Measurements from ENCODE around the gene TMEM95.
A peak's percentile ranks its signal among the peaks of the same experiment; 100 is the strongest.

TMEM95 gene

DNA sequence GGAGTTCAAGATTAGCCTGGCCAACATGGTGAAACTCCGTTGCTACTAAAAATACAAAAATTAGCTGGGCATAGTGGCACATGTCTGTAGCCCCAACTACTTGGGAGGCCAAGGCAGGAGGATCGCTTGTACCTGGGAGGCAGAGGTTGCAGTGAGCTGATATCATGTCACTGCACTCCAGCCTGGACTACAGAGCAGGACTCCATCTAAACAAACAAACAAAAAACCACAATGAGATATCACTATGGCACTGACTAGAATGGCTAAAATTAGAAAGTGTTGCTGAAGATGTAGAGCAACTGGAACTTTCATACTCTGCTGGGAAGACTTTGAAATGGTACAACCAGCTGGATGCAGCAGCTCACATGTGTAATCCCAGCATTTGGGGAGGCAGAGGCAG, 19.4 kb downstream of the TMEM95 start:
- DNase-seq (ENCODE audit: low read depth in 2 of 2), result no peak

- DNase-seq (ENCODE audit: low read depth in 2 of 2), result no peak
Measured at GRCh38 chr17:7379134-7379533, 24.2 kb downstream of the TMEM95 start.

GRCh38 chr17:7380321-7380720, 25.4 kb downstream of the TMEM95 start:
- DNase-seq (ENCODE audit: low read depth in 2 of 2), result no peak

DNA sequence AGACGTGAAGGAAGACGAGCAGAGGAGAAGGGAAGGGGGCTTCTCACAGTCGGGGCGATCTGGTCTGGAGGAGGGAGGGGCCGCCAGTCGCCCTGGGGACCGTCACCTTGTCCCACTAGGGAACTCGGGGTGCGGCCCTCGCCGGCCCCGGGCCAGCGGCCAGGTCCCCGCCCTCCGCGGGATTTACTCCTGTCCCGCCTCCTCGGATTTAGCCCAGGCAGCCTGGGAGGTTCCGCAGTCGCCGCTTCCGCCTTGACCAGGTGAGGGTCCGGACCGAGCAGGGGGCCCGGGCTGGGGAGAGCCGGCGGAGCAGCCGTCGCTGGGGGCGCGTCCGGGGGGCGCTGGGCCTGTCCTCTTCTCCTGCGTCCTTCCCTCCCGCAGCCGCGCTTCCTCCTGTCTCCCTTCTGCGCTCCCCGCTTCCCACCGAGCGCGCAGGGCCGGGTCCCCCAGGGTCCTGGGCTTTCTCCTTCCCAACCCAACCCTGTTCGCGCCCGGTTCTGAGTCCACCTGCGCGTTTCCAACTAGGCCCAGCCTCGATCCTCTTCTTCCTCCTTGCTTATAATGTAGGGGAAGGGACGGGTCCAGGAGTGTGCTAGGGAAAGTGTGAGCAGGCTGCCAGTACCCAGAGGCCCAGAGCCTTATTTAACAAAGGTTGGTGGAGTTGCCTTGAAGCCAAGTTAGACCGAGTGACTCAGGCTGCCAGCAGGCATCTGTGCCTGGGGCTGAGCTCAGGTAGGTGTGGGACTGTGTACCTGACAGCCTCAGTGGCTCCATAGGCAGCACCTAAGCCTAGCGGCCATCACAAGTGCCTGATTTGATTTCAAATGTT, 26.1 kb downstream of the TMEM95 start, which contains the start of gene TNK1:
Gene TNK1, plus strand, starts transcription at position 235 of the 829 bp plus-strand sequence. CDS start 1,838 bp downstream, outside the sequence.
- no peak for DNase-seq (ENCODE audit: low read depth in 2 of 2)

GRCh38 chr17:7382901-7383300, 27.9 kb downstream of the TMEM95 start:
- DNase-seq (ENCODE audit: low read depth in 2 of 2), result no peak

GRCh38 chr17:7383371-7383741, 28.4 kb downstream of the TMEM95 start:
- DNase-seq (ENCODE audit: low read depth in 2 of 2), result no peak

- peak; percentile 55 to 74 for DNase-seq (ENCODE audit: low read depth in 2 of 2)
Measured at GRCh38 chr17:7383742-7384488, 29.0 kb downstream of the TMEM95 start.

DNA sequence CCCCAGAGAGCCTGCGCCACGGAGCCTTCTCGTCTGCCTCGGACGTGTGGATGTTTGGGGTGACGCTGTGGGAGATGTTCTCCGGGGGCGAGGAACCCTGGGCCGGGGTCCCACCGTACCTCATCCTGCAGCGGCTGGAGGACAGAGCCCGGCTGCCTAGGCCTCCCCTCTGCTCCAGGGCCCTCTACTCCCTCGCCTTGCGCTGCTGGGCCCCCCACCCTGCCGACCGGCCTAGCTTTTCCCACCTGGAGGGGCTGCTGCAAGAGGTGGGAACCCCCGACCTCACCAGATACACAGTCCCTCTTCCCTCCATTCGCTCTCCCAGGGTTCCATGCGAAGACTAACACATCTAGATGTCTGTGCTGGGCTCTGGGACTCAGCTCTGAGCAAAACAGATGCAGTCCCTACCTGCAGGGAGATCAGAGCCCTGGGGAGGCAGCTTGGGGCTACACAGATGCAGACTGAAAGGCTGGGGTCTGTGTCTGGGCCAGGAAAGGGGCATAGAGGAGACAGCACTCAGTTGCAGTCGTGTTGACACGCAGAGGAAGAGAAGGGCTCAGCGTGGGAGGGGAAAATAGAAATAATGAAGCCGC, 29.6 kb downstream of the TMEM95 start:
- no peak for DNase-seq (ENCODE audit: low read depth in 2 of 2)

DNA sequence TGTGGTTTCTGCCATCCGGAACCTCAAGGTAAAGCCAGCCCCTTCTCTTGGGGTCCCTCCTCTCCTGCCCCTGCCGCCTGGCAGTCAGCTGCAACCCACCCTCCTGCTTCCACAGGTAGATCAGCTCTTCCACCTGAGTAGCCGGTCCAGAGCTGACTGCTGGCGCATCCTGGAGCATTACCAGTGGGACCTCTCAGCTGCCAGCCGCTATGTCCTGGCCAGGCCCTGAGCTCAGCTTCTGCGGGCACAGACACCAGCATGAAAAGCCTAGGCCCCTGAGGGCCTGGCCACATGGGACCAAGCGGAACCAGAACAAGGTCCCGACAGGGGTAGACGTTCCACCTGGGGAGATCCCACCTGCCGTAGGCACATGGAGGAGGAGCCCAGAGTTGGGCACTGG, 33.9 kb downstream of the TMEM95 start:
- no peak for DNase-seq (ENCODE audit: low read depth in 2 of 2)

DNA sequence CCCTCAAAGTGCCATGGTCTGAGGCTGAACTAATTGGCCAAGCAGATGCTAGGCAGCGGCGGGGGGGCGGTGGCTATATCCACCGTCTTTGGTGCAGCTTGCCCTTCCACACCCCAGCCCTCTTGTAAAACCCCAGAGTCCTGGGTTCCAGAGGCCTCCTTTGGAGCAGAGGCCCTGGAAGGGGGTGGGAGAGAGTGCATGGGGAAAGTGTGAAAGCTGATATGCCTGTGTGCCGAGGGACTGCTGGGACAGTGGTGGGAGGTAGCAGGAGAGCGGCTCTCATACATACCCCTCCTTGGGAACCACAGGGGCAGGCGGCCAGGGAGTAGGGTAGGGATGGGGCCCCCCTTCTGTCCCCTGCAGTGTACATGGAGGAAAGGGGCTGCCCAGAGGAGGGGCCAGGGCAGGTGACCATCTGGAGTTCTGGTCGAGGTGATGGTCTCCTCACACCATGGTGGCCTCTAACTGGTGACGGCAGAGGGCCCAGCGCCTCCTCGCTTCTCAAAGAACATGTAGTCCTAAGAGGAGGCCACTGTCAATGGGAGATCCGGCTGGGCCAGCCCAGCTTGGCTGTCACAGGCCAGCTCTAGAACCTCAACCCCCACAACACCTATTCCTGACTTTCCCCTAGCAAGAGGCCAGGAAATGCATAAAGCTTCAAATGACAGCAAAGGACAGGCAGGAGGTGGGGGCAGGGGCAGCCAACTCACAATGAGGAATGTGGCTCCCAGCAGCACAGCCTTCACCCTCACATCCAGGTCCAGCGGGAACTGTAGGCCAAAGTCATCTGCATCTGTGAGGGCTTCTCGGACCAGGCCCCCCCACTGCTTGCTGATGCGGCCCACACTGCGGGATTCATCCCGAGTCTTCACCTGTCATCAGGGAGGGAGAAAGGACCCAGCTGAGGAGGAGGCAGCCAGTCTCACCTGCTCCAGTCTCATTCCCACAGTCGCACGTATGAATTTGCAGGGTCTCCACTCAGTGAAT, 35.3 kb downstream of the TMEM95 start:
- no peak for DNase-seq (ENCODE audit: low read depth in 2 of 2)

DNA sequence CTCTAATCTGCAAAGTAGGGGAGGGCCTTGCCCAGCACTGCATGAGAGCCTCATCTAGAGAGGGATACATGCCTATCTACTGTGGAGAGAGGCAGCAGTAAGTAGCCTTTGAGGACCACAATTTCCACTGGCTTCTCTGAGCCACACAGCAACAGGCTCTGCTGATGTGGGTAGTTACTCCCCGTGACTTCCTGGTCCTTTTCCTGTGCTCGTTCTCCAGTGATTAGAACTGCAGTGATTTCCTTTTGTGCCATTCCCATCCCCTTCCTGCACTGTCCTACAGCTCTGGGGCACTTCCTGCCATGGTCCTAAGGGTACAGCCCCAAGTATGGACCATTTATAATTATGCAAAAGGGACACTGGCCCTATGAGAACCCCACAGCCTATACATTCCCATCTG, 36.4 kb downstream of the TMEM95 start:
- DNase-seq (ENCODE audit: low read depth in 2 of 2), result no peak

GRCh38 chr17:7392696-7393612, 38.0 kb downstream of the TMEM95 start:
- DNase-seq (ENCODE audit: low read depth in 2 of 2), result no peak

DNA sequence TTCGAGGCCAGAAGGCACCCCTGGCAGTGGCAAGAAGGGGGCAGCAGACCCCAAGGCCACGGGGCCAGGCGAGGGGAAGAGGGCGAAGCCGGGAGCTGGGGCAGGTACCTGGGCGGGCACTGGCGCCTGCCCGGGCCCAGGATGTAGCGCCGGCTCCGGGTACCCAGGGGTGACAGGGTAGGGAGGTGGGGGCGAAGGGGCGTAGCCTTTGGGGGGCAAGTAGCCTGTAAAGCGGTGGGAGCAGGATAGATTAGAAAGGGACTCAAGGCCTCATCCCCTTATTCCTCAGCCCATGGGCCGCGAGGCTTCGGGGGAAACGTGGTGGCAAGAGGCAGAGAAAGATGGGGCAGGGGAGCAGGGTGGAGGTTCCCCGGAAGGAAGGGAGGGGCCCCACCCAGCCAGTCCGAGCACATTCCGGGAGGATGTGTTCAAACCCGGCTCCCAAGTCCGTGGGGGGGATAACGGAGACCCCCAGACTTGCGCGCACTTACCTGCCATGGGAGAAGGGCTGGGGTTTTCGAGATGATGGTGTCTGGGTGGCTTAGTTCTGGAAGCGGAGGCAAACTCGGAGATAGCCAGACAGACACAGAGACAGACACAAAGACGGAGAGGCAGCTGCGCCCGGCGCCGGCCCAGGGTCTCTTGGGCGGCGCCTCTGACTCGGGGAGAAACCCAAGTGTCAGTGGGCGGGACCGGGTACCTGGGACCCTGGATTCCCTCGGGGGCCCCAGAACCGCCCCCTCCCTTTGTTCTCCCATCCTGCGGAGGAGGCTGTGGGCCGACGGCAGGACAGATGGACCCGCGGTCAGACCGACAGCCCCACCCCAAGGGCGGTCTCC, 38.9 kb downstream of the TMEM95 start:
- peak in 1 of 2 experiments; percentile 53 for DNase-seq (ENCODE audit: low read depth in 2 of 2)

DNA sequence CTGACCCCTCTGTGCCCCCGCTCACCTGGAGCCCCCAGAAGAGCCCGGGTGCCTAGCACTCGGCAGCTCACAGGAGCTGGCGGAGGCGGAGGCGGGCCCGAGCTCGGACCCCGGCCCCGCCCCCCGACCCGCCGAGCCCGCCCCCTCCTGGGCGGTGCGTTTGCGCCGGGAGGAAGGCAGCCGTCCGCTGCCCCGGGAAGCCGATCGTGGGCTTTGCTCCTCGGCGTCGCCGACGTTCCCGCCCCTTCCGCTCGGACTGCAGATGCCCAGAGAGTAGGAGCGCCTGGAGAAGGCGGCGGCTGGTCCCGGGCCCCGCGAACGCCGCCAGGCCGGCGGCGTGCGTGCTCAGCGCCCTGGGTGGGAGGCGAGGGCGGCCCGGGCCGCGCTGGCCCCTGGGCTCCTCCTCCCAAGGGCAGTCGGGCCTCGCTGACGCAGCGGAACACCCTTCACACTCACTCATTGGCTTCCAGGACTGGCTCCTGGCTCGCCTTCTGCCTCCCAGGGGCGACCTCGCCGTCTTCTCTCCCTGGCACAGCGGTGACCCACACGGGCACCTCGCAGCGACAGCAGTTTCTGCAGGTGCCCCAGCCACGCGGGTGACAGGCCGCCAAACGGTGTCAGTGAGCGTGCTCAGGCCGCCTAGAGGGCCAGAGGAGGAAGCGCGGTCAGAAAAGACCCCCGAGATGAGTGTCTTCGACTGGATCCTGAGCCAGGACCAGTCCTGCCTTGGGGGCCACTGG, 39.7 kb downstream of the TMEM95 start, which contains the start of gene PLSCR3:
Gene PLSCR3, minus strand, starts transcription at position 74 of the 740 bp plus-strand sequence. CDS start 415 bp downstream, outside the sequence.
- DNase-seq (ENCODE audit: low read depth in 2 of 2), result peak; percentile 65 to 83

DNA sequence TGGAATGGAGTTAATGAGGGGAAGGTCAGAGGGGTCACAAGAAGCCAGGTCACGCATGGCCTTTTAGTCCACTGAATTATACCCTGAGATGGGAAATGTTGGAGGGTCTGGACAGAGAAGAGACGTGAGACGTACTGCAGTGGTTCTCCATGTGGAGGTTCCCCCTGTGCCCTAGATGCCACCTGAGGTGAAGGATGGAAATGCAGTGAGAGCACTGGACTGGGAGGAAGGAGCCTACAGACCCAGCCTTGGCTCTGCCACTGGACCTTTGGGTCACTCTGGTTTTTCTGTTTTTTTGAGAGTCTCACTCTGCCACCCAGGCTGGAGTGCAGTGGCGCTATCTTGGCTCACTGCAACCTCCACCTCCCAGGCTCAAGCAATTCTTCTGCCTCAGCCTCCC, 41.2 kb downstream of the TMEM95 start:
- no peak for DNase-seq (ENCODE audit: low read depth in 2 of 2)

DNA sequence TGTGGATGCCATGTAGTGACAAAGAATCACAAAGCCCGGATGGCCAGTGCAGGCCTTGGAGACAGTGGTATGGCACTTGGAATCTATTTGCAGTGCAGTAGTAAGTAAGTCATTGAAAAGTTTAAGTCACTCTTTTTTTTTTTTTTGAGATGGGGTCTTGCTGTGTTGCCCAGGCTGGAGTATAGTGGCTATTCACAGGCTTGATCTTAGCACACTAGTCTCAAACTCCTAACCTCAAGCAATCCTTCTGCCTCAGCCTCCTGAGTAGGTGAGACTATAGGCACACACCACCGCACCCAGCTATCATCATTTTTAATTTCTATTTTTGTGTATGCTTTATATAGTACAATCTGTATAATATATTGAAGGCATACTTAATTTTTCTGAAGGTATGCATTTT, 43.7 kb downstream of the TMEM95 start:
- no peak for DNase-seq (ENCODE audit: low read depth in 2 of 2)

DNA sequence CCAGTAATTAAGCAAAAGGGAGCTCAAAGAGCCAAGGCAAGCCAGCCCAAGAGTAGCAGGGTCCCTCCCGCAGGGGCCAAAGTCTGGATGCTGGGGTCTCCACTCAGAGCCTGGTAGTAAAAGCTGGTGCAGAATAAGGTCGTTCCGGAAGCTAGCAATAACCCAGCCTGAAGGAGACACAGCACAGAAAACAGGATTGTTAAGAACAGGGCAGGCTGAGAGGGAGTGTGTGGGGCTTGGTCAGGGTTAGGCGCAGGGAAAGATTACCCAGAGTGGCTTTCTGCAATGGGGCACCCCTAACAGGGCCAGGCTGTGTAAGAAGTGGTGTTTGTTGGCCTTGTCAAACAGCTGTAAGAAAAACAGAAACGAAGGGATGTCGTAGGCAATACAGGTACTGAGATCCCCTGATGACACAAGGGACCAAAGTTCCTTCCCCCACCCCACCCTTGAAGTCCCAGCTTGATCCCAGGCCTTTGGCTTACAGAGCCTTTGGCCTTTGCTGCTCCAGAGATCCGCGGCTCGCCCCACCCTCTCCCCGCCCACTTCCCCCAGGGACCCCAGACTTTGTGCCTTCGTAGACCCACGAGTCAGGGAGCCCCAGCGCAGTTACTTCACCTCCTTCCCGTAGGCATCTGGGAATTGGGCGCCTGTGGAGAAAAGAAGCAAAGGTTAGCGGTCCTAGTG, 48.2 kb downstream of the TMEM95 start:
- DNase-seq (ENCODE audit: low read depth in 2 of 2), result no peak

DNA sequence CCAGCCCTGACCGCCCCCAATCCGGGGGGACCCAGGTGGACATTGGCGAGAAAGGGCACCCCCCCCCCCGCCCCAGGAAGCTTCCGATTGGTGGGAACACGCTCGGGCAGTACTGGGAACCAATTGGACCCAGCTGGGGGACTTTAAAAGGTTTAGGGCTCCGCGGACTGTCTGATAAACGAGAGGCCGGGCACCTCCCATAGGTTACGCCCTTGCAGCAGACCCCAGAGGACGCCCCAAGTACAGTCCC, 48.7 kb downstream of the TMEM95 start:
- DNase-seq (ENCODE audit: low read depth in 2 of 2), result no peak
